Neural cell (in vitro differentiated cells): Measurements from ENCODE around the gene SAMSN1.

Experiments used
- CTCF ChIP-seq: fragments of 450-650 bp; IDR thresholded peaks from 2 replicates; pipeline ENCODE4 v1.5.1; 2014; ENCODE audit warnings: antibody characterized with exemption, mild to moderate bottlenecking, moderate library complexity; ENCODE audit not compliant: poor library complexity, severe bottlenecking
- EP300 ChIP-seq: fragments of 450-650 bp; conservative IDR thresholded peaks from 2 replicates; pipeline ENCODE4 v1.6.1; 2014; ENCODE audit warnings: antibody characterized with exemption, mild to moderate bottlenecking, moderate library complexity; ENCODE audit not compliant: poor library complexity, severe bottlenecking
- EZH2 ChIP-seq: fragments of 200-600, 300-800 bp; shearing (Covaris generic), sonication (generic); IDR thresholded peaks from 2 replicates; pipeline ENCODE4 v1.6.1; 2014; ENCODE audit warnings: antibody characterized with exemption, low read length, borderline replicate concordance, mild to moderate bottlenecking; ENCODE audit not compliant: insufficient read depth, poor library complexity, severe bottlenecking
- MXI1 ChIP-seq: fragments of 450-650 bp; conservative IDR thresholded peaks from 2 replicates; pipeline ENCODE4 v1.6.1; 2014; ENCODE audit warnings: antibody characterized with exemption, mild to moderate bottlenecking; ENCODE audit not compliant: poor library complexity, severe bottlenecking
- POLR2AphosphoS5 ChIP-seq: IDR thresholded peaks from 2 replicates; pipeline ENCODE4 v1.6.1; 2012
- RAD21 ChIP-seq: fragments of 450-650 bp; conservative IDR thresholded peaks from 2 replicates; pipeline ENCODE4 v1.6.1; 2014; ENCODE audit warnings: antibody characterized with exemption, mild to moderate bottlenecking, moderate library complexity
- REST ChIP-seq: IDR thresholded peaks from 2 replicates; pipeline ENCODE4 v1.6.1; 2012; ENCODE audit warnings: borderline replicate concordance
- SMC3 ChIP-seq: fragments of 450-650 bp; conservative IDR thresholded peaks from 2 replicates; pipeline ENCODE4 v1.6.1; 2014; ENCODE audit warnings: antibody characterized with exemption, mild to moderate bottlenecking, moderate library complexity; ENCODE audit not compliant: poor library complexity
- TAF1 ChIP-seq: IDR thresholded peaks from 2 replicates; pipeline ENCODE4 v1.6.1; 2012; ENCODE audit warnings: low read depth

GRCh38 chr21:14520535-14520934 is 25.6 kb downstream of the SAMSN1 start:
- TF ChIP-seq POLR2AphosphoS5, result no peak
- no peak for TF ChIP-seq EZH2
- TF ChIP-seq CTCF, result no peak
- no peak for TF ChIP-seq TAF1
- no peak for TF ChIP-seq EP300
- no peak for TF ChIP-seq MXI1
- TF ChIP-seq RAD21, result no peak
- TF ChIP-seq SMC3, result no peak
- TF ChIP-seq REST, result no peak
